BE2C (cell line): Measurements from ENCODE around the gene SLC27A2.

Source experiments
- DNase-seq: peaks from one replicate; pipeline ENCODE4 v3.0.0-alpha.2; 2020
- H3K27me3 ChIP-seq: fragments of 250-450 bp; sonication (Bioruptor Pico); 2 replicates; pipeline ENCODE4 v1.5.1; 2020; ENCODE audit warnings: mild to moderate bottlenecking
- H3K36me3 ChIP-seq: fragments of 250-450 bp; sonication (Bioruptor Pico); 2 replicates; pipeline ENCODE4 v1.5.1; 2020; ENCODE audit warnings: mild to moderate bottlenecking
- H3K4me1 ChIP-seq: fragments of 250-450 bp; sonication (Bioruptor Pico); 2 replicates; pipeline ENCODE4 v1.5.1; 2020
- H3K4me3 ChIP-seq: 2 replicates; pipeline ENCODE4 v1.5.1; 2011; ENCODE audit warnings: low read depth, low read length
- H3K9me3 ChIP-seq: fragments of 250-450 bp; sonication (Bioruptor Pico); 2 replicates; pipeline ENCODE4 v1.5.1; 2020
- TF ChIP-seq, protein P1 (sequence below): IDR thresholded peaks from 2 replicates; pipeline ENCODE4 v1.5.1; 2012; ENCODE audit warnings: mild to moderate bottlenecking, low read depth, low read length

The SLC27A2 gene

DNA sequence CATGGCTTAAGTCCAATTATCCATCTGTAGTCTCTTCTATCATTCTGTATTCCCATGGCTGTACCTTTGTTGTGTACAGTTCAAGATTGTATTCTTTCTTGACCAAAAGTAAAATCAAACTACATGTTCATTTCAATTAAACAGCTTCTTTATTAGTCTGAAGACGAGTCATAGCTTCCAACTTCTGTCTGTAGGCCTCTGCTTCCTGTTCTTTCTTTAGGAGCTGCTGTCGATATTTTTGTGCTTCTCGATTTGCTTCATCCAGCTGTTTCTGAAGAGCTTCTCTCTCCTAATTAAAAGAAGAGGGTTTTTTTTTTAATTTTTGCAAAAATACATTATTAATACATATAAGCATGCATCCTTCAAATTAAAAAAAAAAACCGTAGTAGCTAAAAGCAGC, 96.5 kb downstream of the SLC27A2 start:
- Histone ChIP-seq H3K36me3 (no peaks in the 10 kb centered on the region), H3K27me3 (no peaks in the 10 kb centered on the region), H3K9me3 (no peaks in the 10 kb centered on the region), H3K4me1 (no peaks in the 10 kb centered on the region), H3K4me3 (no peak overlapping the region)
- DNase-seq = no peak
- TF ChIP-seq, protein P1, sequence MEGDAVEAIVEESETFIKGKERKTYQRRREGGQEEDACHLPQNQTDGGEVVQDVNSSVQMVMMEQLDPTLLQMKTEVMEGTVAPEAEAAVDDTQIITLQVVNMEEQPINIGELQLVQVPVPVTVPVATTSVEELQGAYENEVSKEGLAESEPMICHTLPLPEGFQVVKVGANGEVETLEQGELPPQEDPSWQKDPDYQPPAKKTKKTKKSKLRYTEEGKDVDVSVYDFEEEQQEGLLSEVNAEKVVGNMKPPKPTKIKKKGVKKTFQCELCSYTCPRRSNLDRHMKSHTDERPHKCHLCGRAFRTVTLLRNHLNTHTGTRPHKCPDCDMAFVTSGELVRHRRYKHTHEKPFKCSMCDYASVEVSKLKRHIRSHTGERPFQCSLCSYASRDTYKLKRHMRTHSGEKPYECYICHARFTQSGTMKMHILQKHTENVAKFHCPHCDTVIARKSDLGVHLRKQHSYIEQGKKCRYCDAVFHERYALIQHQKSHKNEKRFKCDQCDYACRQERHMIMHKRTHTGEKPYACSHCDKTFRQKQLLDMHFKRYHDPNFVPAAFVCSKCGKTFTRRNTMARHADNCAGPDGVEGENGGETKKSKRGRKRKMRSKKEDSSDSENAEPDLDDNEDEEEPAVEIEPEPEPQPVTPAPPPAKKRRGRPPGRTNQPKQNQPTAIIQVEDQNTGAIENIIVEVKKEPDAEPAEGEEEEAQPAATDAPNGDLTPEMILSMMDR = no peak

DNA sequence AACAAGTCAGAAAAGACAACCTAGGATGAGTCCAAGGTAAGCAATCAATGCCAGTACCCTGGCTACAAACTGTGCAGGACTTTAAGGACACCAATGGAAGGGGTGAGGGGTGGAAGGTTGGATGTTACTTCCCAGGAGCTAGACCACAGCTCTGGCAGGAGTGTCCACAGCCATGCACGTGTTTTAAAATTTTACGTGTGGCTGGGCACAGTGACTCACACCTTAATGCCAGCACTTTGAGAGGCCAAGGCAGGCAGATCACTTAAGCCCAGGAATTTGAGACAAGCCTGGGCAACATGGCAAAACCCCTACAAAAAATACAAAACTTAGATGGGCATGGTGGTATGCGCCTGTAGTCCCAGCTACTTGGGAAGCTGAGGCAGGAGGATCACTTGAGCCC, 98.3 kb downstream of the SLC27A2 start:
- no peaks in the 10 kb centered on the region for H3K36me3 ChIP-seq
- no peaks in the 10 kb centered on the region for H3K9me3 ChIP-seq
- DNase-seq = no peak
- H3K4me3 ChIP-seq = no peak overlapping the region
- H3K27me3 ChIP-seq = no peaks in the 10 kb centered on the region
- TF ChIP-seq, protein P1 = no peak
- no peaks in the 10 kb centered on the region for H3K4me1 ChIP-seq

DNA sequence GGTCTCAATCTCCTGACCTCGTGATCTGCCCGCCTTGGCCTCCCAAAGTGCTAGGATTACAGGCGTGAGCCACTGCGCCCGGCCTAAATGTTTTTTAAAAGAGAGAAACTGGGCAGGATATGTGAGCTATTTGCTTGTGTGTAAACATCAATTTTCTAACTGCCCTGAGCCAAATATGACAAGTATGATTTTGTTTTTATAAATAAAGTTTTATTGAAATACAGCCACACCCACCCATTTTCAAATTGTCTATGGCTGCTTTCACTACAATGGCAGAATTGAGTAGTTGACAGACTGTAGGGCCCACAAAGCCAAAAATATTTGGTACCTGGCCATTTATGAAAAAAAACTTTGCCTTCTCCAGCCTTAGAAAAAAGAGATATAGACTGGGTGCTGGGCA, 99.4 kb downstream of the SLC27A2 start:
- Histone ChIP-seq H3K4me3 (no peak overlapping the region), H3K36me3 (peaks cover 3% of the 10 kb centered on the region; the same call in 1 of the 2 replicates), H3K27me3 (no peaks in the 10 kb centered on the region), H3K4me1 (no peaks in the 10 kb centered on the region; the same call in 1 of the 2 replicates), H3K9me3 (no peaks in the 10 kb centered on the region)
- no peak for DNase-seq
- TF ChIP-seq, protein P1 = no peak
